K562 (cell line): ENCODE data around the gene UNC80. TPM values are rescaled to one million over a fixed set of nuclear protein-coding genes. Genes with fewer than 3 reads are reported as not detected.

Experiments
- ATAC-seq: fragments of 200-7000 bp; cut with Tn5 transposase; 3 replicates; pipeline ENCODE4 v1.9.1; 2020; ENCODE audit warnings: moderate library complexity
- BruUV-seq: library from RNA; stranded (reverse); fragments of 400-500 nt; replicated peaks from 2 replicates; lab custom pipeline; 2021; lab: Mats Ljungman, UMichigan
- CTCF ChIA-PET: fragments of 300-600 bp; formaldehyde crosslinking; extraction: SDS; loops from one replicate; lab custom pipeline; 2021; ENCODE audit warnings: low intra/inter-chr PET ratio; lab: Yijun Ruan, JAX
- POLR2A ChIA-PET: fragments of 300-600, 350-650 bp; sonication (Branson Sonifier 250); formaldehyde crosslinking; extraction: SDS; loops from one replicate; lab custom pipeline; 2021; ENCODE audit warnings: antibody characterized with exemption, inconsistent platforms; lab: Yijun Ruan, JAX
- DNase-seq, 4 experiments: peaks; one replicate each; pipeline versions ENCODE4 v3.0.0 to v3.0.0-alpha.2; 2011 to 2018; ENCODE audit warnings: low spot score in 3 of 4, mixed read lengths in 3 of 4; ENCODE audit errors: extremely low read depth in 1 of 4
- FAIRE-seq: peaks from 2 replicates; lab custom pipeline; 2011; peaks lifted over from hg19 to GRCh38; lab: Jason Lieb, UNC
- H2AFZ ChIP-seq: 2 replicates; pipeline ENCODE4 v1.6.0; 2011; ENCODE audit warnings: low read depth, low read length, control low read depth, inconsistent platforms
- H3K27ac ChIP-seq: fragments of 200-600 bp; 3 replicates; pipeline ENCODE4 v1.8.0; 2011; ENCODE audit warnings: low read depth, mild to moderate bottlenecking, control low read depth, inconsistent platforms, low read length, moderate library complexity, mixed read lengths; ENCODE audit errors: extremely low read depth
- H3K27me3 ChIP-seq, 2 experiments: fragments of 300-600 bp in 1 of 2; 2 replicates in 1 of 2; 3 replicates in 1 of 2; pipeline versions ENCODE4 v1.6.0 to v1.8.0; 2011; ENCODE audit warnings: inconsistent platforms in 2 of 2, low read length in 2 of 2, mild to moderate bottlenecking in 1 of 2, mixed read lengths in 1 of 2, moderate library complexity in 1 of 2; ENCODE audit not compliant: control insufficient read depth in 2 of 2, insufficient read depth in 2 of 2
- H3K36me3 ChIP-seq: fragments of 300-600 bp; 3 replicates; pipeline ENCODE4 v1.8.0; 2011; ENCODE audit warnings: mild to moderate bottlenecking, low read length, inconsistent platforms; ENCODE audit not compliant: control insufficient read depth, insufficient read depth
- H3K4me1 ChIP-seq, 2 experiments: fragments of 200-600 bp in 1 of 2; replicated peaks in 1 of 2; 2 replicates in 1 of 2; 3 replicates in 1 of 2; pipeline versions ENCODE4 v1.5.1 to v1.8.0; 2011; ENCODE audit warnings: inconsistent platforms in 2 of 2, low read length in 2 of 2, mild to moderate bottlenecking in 1 of 2, mixed read lengths in 1 of 2, moderate library complexity in 1 of 2; ENCODE audit not compliant: control insufficient read depth in 2 of 2, insufficient read depth in 2 of 2
- H3K4me2 ChIP-seq: 2 replicates; pipeline ENCODE4 v1.6.1; 2011; ENCODE audit warnings: low read length, control low read depth, inconsistent platforms, mixed read lengths; ENCODE audit not compliant: insufficient read depth
- H3K4me3 ChIP-seq: fragments of 200-600 bp; sonication (generic), shearing (Covaris generic); 2 replicates; pipeline ENCODE4 v1.5.1; 2016; ENCODE audit warnings: control low read depth, inconsistent platforms
- H3K79me2 ChIP-seq: fragments of 200-600 bp; 3 replicates; pipeline ENCODE4 v1.8.0; 2011; ENCODE audit warnings: low read length, inconsistent platforms; ENCODE audit not compliant: control insufficient read depth, insufficient read depth
- H3K9ac ChIP-seq, 2 experiments: 2 replicates each; pipeline versions ENCODE4 v1.6.0 to v1.6.1; 2011; ENCODE audit warnings: low read depth in 2 of 2, low read length in 2 of 2, control low read depth in 1 of 2, inconsistent platforms in 1 of 2, mild to moderate bottlenecking in 1 of 2, mixed read lengths in 1 of 2; ENCODE audit not compliant: insufficient read depth in 1 of 2
- H3K9me1 ChIP-seq: one replicate; pipeline ENCODE4 v1.6.0; 2011; ENCODE audit warnings: inconsistent platforms, mild to moderate bottlenecking, low read length, moderate library complexity; ENCODE audit not compliant: control insufficient read depth, insufficient read depth
- H3K9me3 ChIP-seq: replicated peaks from 2 replicates; pipeline ENCODE4 v1.5.1; 2011; ENCODE audit warnings: low read depth, low read length, inconsistent platforms; ENCODE audit not compliant: control insufficient read depth, insufficient read depth
- H4K20me1 ChIP-seq: replicated peaks from 2 replicates; pipeline ENCODE4 v1.6.1; 2011; ENCODE audit warnings: low read length, inconsistent platforms, mixed read lengths; ENCODE audit not compliant: control insufficient read depth, insufficient read depth
- ARID2 ChIP-seq: fragments of 450-650 bp; IDR thresholded peaks from 2 replicates; pipeline ENCODE4 v1.6.1; 2017; ENCODE audit warnings: antibody characterized with exemption, mild to moderate bottlenecking
- EP400 ChIP-seq: fragments of 450-650 bp; IDR thresholded peaks from 2 replicates; pipeline ENCODE4 v1.6.1; 2017; ENCODE audit warnings: antibody characterized with exemption, mild to moderate bottlenecking, moderate library complexity
- PRMT5 ChIP-seq: sonication (generic); formaldehyde crosslinking; IDR thresholded peaks from 2 replicates; pipeline ENCODE4 v1.5.0; 2020; ENCODE audit warnings: missing genetic modification reagents
- RBM25 ChIP-seq: fragments of 200-400 bp; formaldehyde crosslinking; IDR thresholded peaks from 2 replicates; pipeline ENCODE4 v1.6.1; 2018; ENCODE audit warnings: low read length, low read depth, moderate library complexity; ENCODE audit not compliant: severe bottlenecking
- RNF2 ChIP-seq: sonication (generic); IDR thresholded peaks from 2 replicates; pipeline ENCODE4 v1.6.1; 2016
- ZNF134 ChIP-seq: fragments of 250-450 bp; sonication (Bioruptor Pico); conservative IDR thresholded peaks from 2 replicates; pipeline ENCODE4 v1.4.0; 2020
- ZNF444 ChIP-seq: fragments of 250-450 bp; sonication (Bioruptor Pico); IDR thresholded peaks from 2 replicates; pipeline ENCODE4 v1.4.0; 2020; ENCODE audit warnings: mild to moderate bottlenecking, moderate library complexity
- ZNF668 ChIP-seq: fragments of 250-450 bp; sonication (Bioruptor Pico); IDR thresholded peaks from 2 replicates; pipeline ENCODE4 v1.8.0; 2022; ENCODE audit warnings: mild to moderate bottlenecking, inconsistent platforms
- WGBS: fragments of 100-300 bp; shearing (Covaris generic); methylation state at CpG from one replicate; pipeline ENCODE4 v1.1.6; 2016; ENCODE audit warnings: low coverage, mixed read lengths; ENCODE audit not compliant: insufficient coverage; ENCODE audit errors: missing lambda C conversion rate; 5-methylcytosine and 5-hydroxymethylcytosine counted together
- in situ Hi-C: fragments of 300-500 bp; cut with MboI; formaldehyde crosslinking; loops from 4 replicates; pipeline ENCODE4 v1.15.0; 2018; ENCODE audit warnings: inconsistent platforms, mixed read lengths
- intact Hi-C: fragments of 100-400 bp; cut with micrococcal nuclease; formaldehyde crosslinking; loops from 2 replicates; pipeline ENCODE4 v1.14.2; 2022
- polyA plus RNA-seq, 8 experiments: library from polyadenylated mRNA; depleted of rRNA in 4 of 8; stranded (reverse) in 5 of 8; unstranded in 3 of 8; fragments of >200 nt; fragmentation: Nextera tagmentation in 2 of 8; fragmentation: Illumina TruSeq in 1 of 8; extraction: Ambion mirVana in 2 of 8; extraction: Trizol in 1 of 8; gene quantifications; 2 replicates each; pipeline versions ENCODE4 v1.2.1 to v1.2.3, GENCODE V29; 2011 to 2014; ENCODE audit warnings: inconsistent platforms in 1 of 8, missing spikeins in 1 of 8
- total RNA-seq, 7 experiments: library from RNA; depleted of rRNA in 6 of 7; stranded (reverse); fragments of >200 nt in 6 of 7; fragmentation: Illumina TruSeq in 2 of 7; extraction: Trizol in 2 of 7; gene quantifications; 2 replicates each; pipeline versions ENCODE4 v1.2.1 to v1.2.3, GENCODE V29; 2011 to 2021; ENCODE audit warnings: low replicate concordance in 1 of 7
- TF ChIP-seq, protein P1 (sequence below): fragments of 200-400 bp; formaldehyde crosslinking; IDR thresholded peaks from 2 replicates; pipeline ENCODE4 v1.6.1; 2017; ENCODE audit warnings: mild to moderate bottlenecking, low read depth, low read length, moderate library complexity
- TF ChIP-seq, protein P2 (sequence below): fragments of 250-450 bp; sonication (Bioruptor Pico); IDR thresholded peaks from 2 replicates; pipeline ENCODE4 v1.4.0; 2020
- TF ChIP-seq, protein P3 (sequence below): IDR thresholded peaks from 3 replicates; pipeline ENCODE4 v1.6.1; 2011; ENCODE audit warnings: borderline replicate concordance, mild to moderate bottlenecking; ENCODE audit not compliant: insufficient read length, insufficient read depth

Gene UNC80
- total and polyA plus RNA-seq, 9 of the 15 experiments (the other 6 are each of a cell fraction or from before 2014, with no cell fraction given) = under 0.01 to 0.04 (median 0.01) TPM; not detected in 5

DNA sequence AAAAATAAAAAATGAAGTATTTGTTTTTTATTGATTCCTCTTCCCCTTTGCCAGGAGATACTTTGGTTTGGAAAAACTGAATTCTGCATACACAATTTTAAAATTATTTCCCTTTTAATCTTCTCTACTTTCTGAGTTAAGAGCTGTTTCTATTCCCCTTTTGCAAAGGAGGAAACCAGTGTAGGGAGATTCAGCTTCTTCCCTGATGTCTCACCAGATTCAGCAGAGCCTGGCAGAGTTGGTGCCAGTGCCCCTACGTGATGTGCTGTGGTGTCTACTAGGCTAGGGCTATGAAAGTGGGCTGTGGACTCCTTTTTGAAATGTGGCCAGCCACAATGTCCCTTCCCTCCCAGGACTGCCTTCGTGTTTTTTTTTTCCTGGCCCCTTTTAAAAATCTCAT is 233.2 kb downstream of the UNC80 start:
- CTCF ChIA-PET = no interaction called here
- no TSS peak for BruUV-seq

More for the DNA sequence above, 233.2 kb downstream of the UNC80 start:
- Histone ChIP-seq H3K79me2 (peaks cover 73% of the 10 kb centered on the region), H3K9me3 (no peaks in the 10 kb centered on the region), H4K20me1 (no peaks in the 10 kb centered on the region), H3K36me3 (peaks cover 57% of the 10 kb centered on the region), H3K27ac (no peak overlapping the region), H3K4me3 (no peak overlapping the region), H3K9ac (no peak overlapping the region; a peak in 1 of 4 replicates), H3K4me2 (no peak overlapping the region), H2AFZ (no peak overlapping the region), H3K4me1 (peaks cover 6 to 18% of the 10 kb centered on the region in 2 experiments; a peak in 4 of 5 replicates), H3K9me1 (no peaks in the 10 kb centered on the region), H3K27me3 (no peaks in the 10 kb centered on the region)
- TF ChIP-seq EP400 (no peak), ARID2 (no peak), PRMT5 (no peak), ZNF134 (no peak), RBM25 (no peak), ZNF668 (CRISPR knock-in tag) (no peak), RNF2 (no peak), ZNF444 (CRISPR knock-in tag) (no peak)
- TF ChIP-seq, protein P1, sequence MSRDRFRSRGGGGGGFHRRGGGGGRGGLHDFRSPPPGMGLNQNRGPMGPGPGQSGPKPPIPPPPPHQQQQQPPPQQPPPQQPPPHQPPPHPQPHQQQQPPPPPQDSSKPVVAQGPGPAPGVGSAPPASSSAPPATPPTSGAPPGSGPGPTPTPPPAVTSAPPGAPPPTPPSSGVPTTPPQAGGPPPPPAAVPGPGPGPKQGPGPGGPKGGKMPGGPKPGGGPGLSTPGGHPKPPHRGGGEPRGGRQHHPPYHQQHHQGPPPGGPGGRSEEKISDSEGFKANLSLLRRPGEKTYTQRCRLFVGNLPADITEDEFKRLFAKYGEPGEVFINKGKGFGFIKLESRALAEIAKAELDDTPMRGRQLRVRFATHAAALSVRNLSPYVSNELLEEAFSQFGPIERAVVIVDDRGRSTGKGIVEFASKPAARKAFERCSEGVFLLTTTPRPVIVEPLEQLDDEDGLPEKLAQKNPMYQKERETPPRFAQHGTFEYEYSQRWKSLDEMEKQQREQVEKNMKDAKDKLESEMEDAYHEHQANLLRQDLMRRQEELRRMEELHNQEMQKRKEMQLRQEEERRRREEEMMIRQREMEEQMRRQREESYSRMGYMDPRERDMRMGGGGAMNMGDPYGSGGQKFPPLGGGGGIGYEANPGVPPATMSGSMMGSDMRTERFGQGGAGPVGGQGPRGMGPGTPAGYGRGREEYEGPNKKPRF = no peak
- TF ChIP-seq, protein P2, sequence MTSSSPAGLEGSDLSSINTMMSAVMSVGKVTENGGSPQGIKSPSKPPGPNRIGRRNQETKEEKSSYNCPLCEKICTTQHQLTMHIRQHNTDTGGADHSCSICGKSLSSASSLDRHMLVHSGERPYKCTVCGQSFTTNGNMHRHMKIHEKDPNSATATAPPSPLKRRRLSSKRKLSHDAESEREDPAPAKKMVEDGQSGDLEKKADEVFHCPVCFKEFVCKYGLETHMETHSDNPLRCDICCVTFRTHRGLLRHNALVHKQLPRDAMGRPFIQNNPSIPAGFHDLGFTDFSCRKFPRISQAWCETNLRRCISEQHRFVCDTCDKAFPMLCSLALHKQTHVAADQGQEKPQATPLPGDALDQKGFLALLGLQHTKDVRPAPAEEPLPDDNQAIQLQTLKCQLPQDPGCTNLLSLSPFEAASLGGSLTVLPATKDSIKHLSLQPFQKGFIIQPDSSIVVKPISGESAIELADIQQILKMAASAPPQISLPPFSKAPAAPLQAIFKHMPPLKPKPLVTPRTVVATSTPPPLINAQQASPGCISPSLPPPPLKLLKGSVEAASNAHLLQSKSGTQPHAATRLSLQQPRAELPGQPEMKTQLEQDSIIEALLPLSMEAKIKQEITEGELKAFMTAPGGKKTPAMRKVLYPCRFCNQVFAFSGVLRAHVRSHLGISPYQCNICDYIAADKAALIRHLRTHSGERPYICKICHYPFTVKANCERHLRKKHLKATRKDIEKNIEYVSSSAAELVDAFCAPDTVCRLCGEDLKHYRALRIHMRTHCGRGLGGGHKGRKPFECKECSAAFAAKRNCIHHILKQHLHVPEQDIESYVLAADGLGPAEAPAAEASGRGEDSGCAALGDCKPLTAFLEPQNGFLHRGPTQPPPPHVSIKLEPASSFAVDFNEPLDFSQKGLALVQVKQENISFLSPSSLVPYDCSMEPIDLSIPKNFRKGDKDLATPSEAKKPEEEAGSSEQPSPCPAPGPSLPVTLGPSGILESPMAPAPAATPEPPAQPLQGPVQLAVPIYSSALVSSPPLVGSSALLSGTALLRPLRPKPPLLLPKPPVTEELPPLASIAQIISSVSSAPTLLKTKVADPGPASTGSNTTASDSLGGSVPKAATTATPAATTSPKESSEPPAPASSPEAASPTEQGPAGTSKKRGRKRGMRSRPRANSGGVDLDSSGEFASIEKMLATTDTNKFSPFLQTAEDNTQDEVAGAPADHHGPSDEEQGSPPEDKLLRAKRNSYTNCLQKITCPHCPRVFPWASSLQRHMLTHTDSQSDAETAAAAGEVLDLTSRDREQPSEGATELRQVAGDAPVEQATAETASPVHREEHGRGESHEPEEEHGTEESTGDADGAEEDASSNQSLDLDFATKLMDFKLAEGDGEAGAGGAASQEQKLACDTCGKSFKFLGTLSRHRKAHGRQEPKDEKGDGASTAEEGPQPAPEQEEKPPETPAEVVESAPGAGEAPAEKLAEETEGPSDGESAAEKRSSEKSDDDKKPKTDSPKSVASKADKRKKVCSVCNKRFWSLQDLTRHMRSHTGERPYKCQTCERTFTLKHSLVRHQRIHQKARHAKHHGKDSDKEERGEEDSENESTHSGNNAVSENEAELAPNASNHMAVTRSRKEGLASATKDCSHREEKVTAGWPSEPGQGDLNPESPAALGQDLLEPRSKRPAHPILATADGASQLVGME (CRISPR knock-in tag) = no peak
- TF ChIP-seq, protein P3, sequence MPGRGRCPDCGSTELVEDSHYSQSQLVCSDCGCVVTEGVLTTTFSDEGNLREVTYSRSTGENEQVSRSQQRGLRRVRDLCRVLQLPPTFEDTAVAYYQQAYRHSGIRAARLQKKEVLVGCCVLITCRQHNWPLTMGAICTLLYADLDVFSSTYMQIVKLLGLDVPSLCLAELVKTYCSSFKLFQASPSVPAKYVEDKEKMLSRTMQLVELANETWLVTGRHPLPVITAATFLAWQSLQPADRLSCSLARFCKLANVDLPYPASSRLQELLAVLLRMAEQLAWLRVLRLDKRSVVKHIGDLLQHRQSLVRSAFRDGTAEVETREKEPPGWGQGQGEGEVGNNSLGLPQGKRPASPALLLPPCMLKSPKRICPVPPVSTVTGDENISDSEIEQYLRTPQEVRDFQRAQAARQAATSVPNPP = no peak
- POLR2A ChIA-PET = no interaction called here
- in situ Hi-C loops (loop anchor here (25.0 kb wide), 1 partner anchor 457 kb away; no protein-coding TSS in a partner anchor), intact Hi-C loops (no loop called here)
- no peak for DNase-seq
- FAIRE-seq = no peak
- 14% methylated on average over 1 of the region's 2 CpGs for WGBS
- no peak for ATAC-seq
